SK-N-SH (cell line): Measurements from ENCODE around the gene HAUS3. TPM values are rescaled to one million over a fixed set of nuclear protein-coding genes. Genes with fewer than 3 reads are reported as not detected.

Source experiments
- CTCF ChIA-PET: fragments of 300-600, 350-600 bp; formaldehyde crosslinking; extraction: SDS; loops from one replicate; lab custom pipeline; 2021; lab: Yijun Ruan, JAX
- POLR2A ChIA-PET: fragments of 350-600 bp; sonication (Branson Sonifier 250); formaldehyde crosslinking; extraction: SDS; loops from one replicate; lab custom pipeline; 2020; ENCODE audit warnings: antibody characterized with exemption, inconsistent platforms; lab: Yijun Ruan, JAX
- DNase-seq: peaks from one replicate; pipeline ENCODE4 v3.0.0; 2012
- H2AFZ ChIP-seq: fragments of 200-600 bp; sonication (generic); 2 replicates; pipeline ENCODE4 v1.8.1; 2016; ENCODE audit warnings: antibody characterized with exemption, mild to moderate bottlenecking, low read depth
- H3F3A ChIP-seq: fragments of 200-600 bp; sonication (generic); replicated peaks from 2 replicates; pipeline ENCODE3; 2016; ENCODE audit warnings: antibody characterized with exemption, mild to moderate bottlenecking; ENCODE audit not compliant: insufficient read depth
- H3K27ac ChIP-seq, 2 experiments: fragments of 200-500 bp in 1 of 2; fragments of 200-600 bp in 1 of 2; sonication (Bioruptor generic) in 1 of 2; sonication (generic), shearing (Covaris generic) in 1 of 2; 2 replicates each; pipeline versions ENCODE4 v1.5.1 to v1.6.1; 2014 to 2016; ENCODE audit warnings: low read depth in 2 of 2, inconsistent platforms in 1 of 2, low read length in 1 of 2, mild to moderate bottlenecking in 1 of 2, mixed read lengths in 1 of 2
- H3K27me3 ChIP-seq: fragments of 200-600 bp; sonication (generic), shearing (Covaris generic); 2 replicates; pipeline ENCODE4 v1.6.1; 2016; ENCODE audit warnings: mixed run types; ENCODE audit not compliant: insufficient read depth
- H3K36me3 ChIP-seq, 2 experiments: fragments of 200-500 bp in 1 of 2; fragments of 200-600 bp in 1 of 2; sonication (Bioruptor generic) in 1 of 2; sonication (generic) in 1 of 2; replicated peaks in 1 of 2; 2 replicates each; pipeline versions ENCODE3 to v1.5.1; 2014 to 2016; ENCODE audit warnings: low read length in 1 of 2, mild to moderate bottlenecking in 1 of 2; ENCODE audit not compliant: insufficient read depth in 2 of 2, control insufficient read depth in 1 of 2
- H3K4me1 ChIP-seq, 2 experiments: fragments of 200-500 bp in 1 of 2; fragments of 200-600 bp in 1 of 2; sonication (Bioruptor generic) in 1 of 2; sonication (generic), shearing (Covaris generic) in 1 of 2; 2 replicates each; pipeline versions ENCODE4 v1.5.1 to v1.6.1; 2014 to 2016; ENCODE audit warnings: low read depth in 1 of 2, low read length in 1 of 2, mixed run types in 1 of 2; ENCODE audit not compliant: insufficient read depth in 2 of 2, control insufficient read depth in 1 of 2
- H3K4me2 ChIP-seq: fragments of 200-600 bp; sonication (generic), shearing (Covaris generic); 2 replicates; pipeline ENCODE4 v1.6.1; 2017; ENCODE audit warnings: mixed run types
- H3K4me3 ChIP-seq, 2 experiments: fragments of 200-500 bp in 1 of 2; fragments of 200-600 bp in 1 of 2; sonication (Bioruptor generic) in 1 of 2; sonication (generic), shearing (Covaris generic) in 1 of 2; 2 replicates each; pipeline versions ENCODE4 v1.5.1 to v1.8.1; 2014 to 2016; ENCODE audit warnings: low read depth in 2 of 2, inconsistent platforms in 1 of 2, low read length in 1 of 2, mild to moderate bottlenecking in 1 of 2, mixed read lengths in 1 of 2, moderate library complexity in 1 of 2
- H3K79me2 ChIP-seq: fragments of 200-600 bp; sonication (generic); 2 replicates; pipeline ENCODE4 v1.8.1; 2017; ENCODE audit warnings: mild to moderate bottlenecking; ENCODE audit not compliant: insufficient read depth
- H3K9ac ChIP-seq: fragments of 200-600 bp; sonication (generic); 2 replicates; pipeline ENCODE4 v1.6.1; 2017; ENCODE audit warnings: mixed run types
- H3K9me2 ChIP-seq: fragments of 200-600 bp; sonication (generic); 2 replicates; pipeline ENCODE4 v1.6.1; 2017; ENCODE audit warnings: mixed run types
- H3K9me3 ChIP-seq: fragments of 200-600 bp; sonication (generic); 2 replicates; pipeline ENCODE4 v1.6.1; 2017; ENCODE audit warnings: mixed run types, mild to moderate bottlenecking, moderate library complexity
- H4K20me1 ChIP-seq: fragments of 200-600 bp; sonication (generic); 2 replicates; pipeline ENCODE4 v1.6.1; 2017; ENCODE audit warnings: mild to moderate bottlenecking, mixed run types; ENCODE audit not compliant: insufficient read depth
- CTCF ChIP-seq: fragments of 200-600 bp; sonication (generic); IDR thresholded peaks from 2 replicates; pipeline ENCODE4 v1.6.1; 2017; ENCODE audit warnings: antibody characterized with exemption, mild to moderate bottlenecking, moderate library complexity
- ELF1 ChIP-seq: IDR thresholded peaks from 2 replicates; pipeline ENCODE4 v1.4.0; 2012
- EP300 ChIP-seq, 2 experiments: IDR thresholded peaks; 2 replicates each; pipeline versions ENCODE4 v1.4.0 to v1.6.1; 2012; ENCODE audit warnings: borderline replicate concordance in 1 of 2, low read depth in 1 of 2, low read length in 1 of 2
- FOSL2 ChIP-seq: IDR thresholded peaks from 2 replicates; pipeline ENCODE4 v1.4.0; 2012; ENCODE audit warnings: low read depth, mild to moderate bottlenecking, moderate library complexity, borderline replicate concordance
- FOXJ3 ChIP-seq: sonication (generic); formaldehyde crosslinking; IDR thresholded peaks from 2 replicates; pipeline ENCODE4 v1.5.1; 2020; ENCODE audit warnings: mild to moderate bottlenecking, missing genetic modification reagents
- GATA2 ChIP-seq: sonication (generic); formaldehyde crosslinking; IDR thresholded peaks from 2 replicates; pipeline ENCODE4 v1.5.0; 2020; ENCODE audit warnings: mild to moderate bottlenecking, missing genetic modification reagents
- MXI1 ChIP-seq: IDR thresholded peaks from 2 replicates; pipeline ENCODE4 v1.6.1; 2012; ENCODE audit warnings: mild to moderate bottlenecking, low read depth, low read length, improper control_type of control experiment
- NFIC ChIP-seq: IDR thresholded peaks from 2 replicates; pipeline ENCODE4 v1.4.0; 2012; ENCODE audit warnings: borderline replicate concordance
- NRF1 ChIP-seq: IDR thresholded peaks from 2 replicates; pipeline ENCODE4 v1.6.1; 2012; ENCODE audit warnings: low read depth, mild to moderate bottlenecking, low read length
- RAD21 ChIP-seq: IDR thresholded peaks from 2 replicates; pipeline ENCODE4 v1.6.1; 2012; ENCODE audit warnings: mild to moderate bottlenecking, low read length
- RXRA ChIP-seq: IDR thresholded peaks from 2 replicates; pipeline ENCODE4 v1.4.0; 2012; ENCODE audit warnings: low read depth, mild to moderate bottlenecking, borderline replicate concordance
- SIN3A ChIP-seq: IDR thresholded peaks from 2 replicates; pipeline ENCODE4 v1.6.1; 2012; ENCODE audit warnings: low read depth, mild to moderate bottlenecking, low read length, moderate library complexity, borderline replicate concordance
- SMC3 ChIP-seq: IDR thresholded peaks from 2 replicates; pipeline ENCODE4 v1.6.1; 2012; ENCODE audit warnings: low read depth, low read length, improper control_type of control experiment
- YY1 ChIP-seq: IDR thresholded peaks from 2 replicates; pipeline ENCODE4 v1.4.0; 2012; ENCODE audit warnings: low read depth, mild to moderate bottlenecking
- WGBS: methylation state at CpG from one replicate; pipeline ENCODE4 v1.1.6; 2017; ENCODE audit warnings: low lambda C conversion rate; 5-methylcytosine and 5-hydroxymethylcytosine counted together
- polyA plus RNA-seq, 3 experiments: library from polyadenylated mRNA; depleted of rRNA; stranded (reverse); fragments of >200 nt; gene quantifications; 2 replicates each; pipeline ENCODE4 v1.2.3, GENCODE V29; 2012
- TF ChIP-seq, protein P1 (sequence below): IDR thresholded peaks from 2 replicates; pipeline ENCODE4 v1.4.0; 2012; ENCODE audit warnings: low read depth, borderline replicate concordance
- TF ChIP-seq, protein P2 (sequence below): IDR thresholded peaks from 2 replicates; pipeline ENCODE4 v1.6.1; 2012; ENCODE audit warnings: mild to moderate bottlenecking, low read depth, low read length, moderate library complexity

HAUS3 gene
- polyA plus RNA-seq, 1 of the 3 experiments (the other 2 are of a cell fraction) = 6.3 TPM

DNA sequence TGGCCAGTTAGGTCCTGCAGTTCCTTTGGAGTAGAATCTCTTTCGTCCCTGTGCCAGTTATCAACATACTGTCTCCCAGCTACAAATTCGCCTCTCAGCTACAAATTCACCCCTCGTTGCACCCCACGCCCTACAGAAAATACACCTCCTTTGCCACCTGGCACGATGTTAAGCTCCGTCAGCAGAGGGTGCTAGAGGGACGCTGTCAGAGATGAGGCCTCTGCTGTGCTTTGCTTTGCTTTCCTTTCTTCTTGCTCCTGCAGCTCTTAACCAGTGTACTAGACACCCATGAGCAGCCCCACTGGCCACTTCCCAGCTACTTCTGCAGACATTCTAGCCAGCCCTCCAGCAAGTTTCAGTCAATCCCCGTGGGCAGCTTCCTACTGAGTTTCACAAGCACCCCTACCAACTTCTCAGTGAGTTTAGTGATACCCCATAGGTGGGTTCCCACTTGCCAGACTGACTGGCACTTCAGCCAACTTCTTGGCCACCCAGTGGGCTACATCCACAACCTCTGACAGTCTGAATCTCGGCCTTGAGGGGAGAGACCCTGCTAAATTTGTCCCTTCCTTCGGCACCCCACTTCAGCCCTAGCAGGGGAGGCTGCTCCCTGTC is 21.8 kb downstream of the HAUS3 start:
- Histone ChIP-seq H3K79me2 (no peaks in the 10 kb centered on the region), H3K27me3 (no peaks in the 10 kb centered on the region), H3K27ac (no peak overlapping the region), H3K9ac (no peak overlapping the region), H3K9me2 (no peaks in the 10 kb centered on the region), H3K4me3 (no peak overlapping the region; a peak in 1 of 4 replicates), H3K4me1 (no peaks in the 10 kb centered on the region; a peak in 1 of 4 replicates), H3K4me2 (no peak overlapping the region), H4K20me1 (no peaks in the 10 kb centered on the region), H2AFZ (no peak overlapping the region), H3F3A (no peaks in the 10 kb centered on the region), H3K9me3 (no peaks in the 10 kb centered on the region), H3K36me3 (peaks cover 0 to 4% of the 10 kb centered on the region in 2 experiments)
- TF ChIP-seq RAD21 (peak; percentile 96), CTCF (peak; percentile 90), MXI1 (no peak), SMC3 (peak; percentile 87)
- 21% methylated on average over 10 of the region's 10 CpGs for WGBS
- CTCF ChIA-PET = interaction anchor here (0.6 to 3.6 kb wide), 86 partner anchors 8 to 1198 kb away, joined by 3 to 30 read pairs (median 4); partner anchors contain the start of genes CFAP99, RNF4 and ZFYVE28
- POLR2A ChIA-PET = interaction anchor here (2.2 kb wide), 1 partner anchor 249 kb away, joined by 9 read pairs; the partner anchor contains the start of gene RNF4
- DNase-seq = peak; percentile 63

GRCh38 chr4:2219233-2219760 is 22.6 kb downstream of the HAUS3 start:
- Histone ChIP-seq H3K79me2 (no peaks in the 10 kb centered on the region), H3K4me1 (no peaks in the 10 kb centered on the region; a peak in 1 of 4 replicates), H3K27me3 (no peaks in the 10 kb centered on the region), H3K9ac (no peak overlapping the region), H3K4me2 (no peak overlapping the region), H3K36me3 (peaks cover 0 to 4% of the 10 kb centered on the region in 2 experiments), H3F3A (no peaks in the 10 kb centered on the region), H3K27ac (no peak overlapping the region), H2AFZ (no peak overlapping the region), H3K9me2 (no peaks in the 10 kb centered on the region), H3K9me3 (no peaks in the 10 kb centered on the region), H3K4me3 (no peak overlapping the region), H4K20me1 (no peaks in the 10 kb centered on the region)
- no peak for DNase-seq
- ChIA-PET POLR2A (interaction anchor here (2.2 kb wide), 1 partner anchor 250 kb away, joined by 9 read pairs; the partner anchor contains the start of gene RNF4), CTCF (interaction anchor here (0.5 to 3.6 kb wide), 72 partner anchors 8 to 735 kb away, joined by 3 to 30 read pairs (median 4); partner anchors contain the start of gene RNF4)
- 95% methylated on average over 6 of the region's 6 CpGs for WGBS
- no peak for TF ChIP-seq YY1
- TF ChIP-seq, protein P1, sequence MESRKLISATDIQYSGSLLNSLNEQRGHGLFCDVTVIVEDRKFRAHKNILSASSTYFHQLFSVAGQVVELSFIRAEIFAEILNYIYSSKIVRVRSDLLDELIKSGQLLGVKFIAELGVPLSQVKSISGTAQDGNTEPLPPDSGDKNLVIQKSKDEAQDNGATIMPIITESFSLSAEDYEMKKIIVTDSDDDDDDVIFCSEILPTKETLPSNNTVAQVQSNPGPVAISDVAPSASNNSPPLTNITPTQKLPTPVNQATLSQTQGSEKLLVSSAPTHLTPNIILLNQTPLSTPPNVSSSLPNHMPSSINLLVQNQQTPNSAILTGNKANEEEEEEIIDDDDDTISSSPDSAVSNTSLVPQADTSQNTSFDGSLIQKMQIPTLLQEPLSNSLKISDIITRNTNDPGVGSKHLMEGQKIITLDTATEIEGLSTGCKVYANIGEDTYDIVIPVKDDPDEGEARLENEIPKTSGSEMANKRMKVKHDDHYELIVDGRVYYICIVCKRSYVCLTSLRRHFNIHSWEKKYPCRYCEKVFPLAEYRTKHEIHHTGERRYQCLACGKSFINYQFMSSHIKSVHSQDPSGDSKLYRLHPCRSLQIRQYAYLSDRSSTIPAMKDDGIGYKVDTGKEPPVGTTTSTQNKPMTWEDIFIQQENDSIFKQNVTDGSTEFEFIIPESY = no peak
- no peak for TF ChIP-seq FOXJ3
- no peak for TF ChIP-seq ELF1
- no peak for TF ChIP-seq EP300 (IDR thresholded peaks at IDR 0.05; ENCODE audit: borderline replicate concordance in 1 of 2, low read depth in 1 of 2, low read length in 1 of 2)
- no peak for TF ChIP-seq GATA2 (CRISPR knock-in tag)
- no peak for TF ChIP-seq FOSL2
- TF ChIP-seq, protein P2, sequence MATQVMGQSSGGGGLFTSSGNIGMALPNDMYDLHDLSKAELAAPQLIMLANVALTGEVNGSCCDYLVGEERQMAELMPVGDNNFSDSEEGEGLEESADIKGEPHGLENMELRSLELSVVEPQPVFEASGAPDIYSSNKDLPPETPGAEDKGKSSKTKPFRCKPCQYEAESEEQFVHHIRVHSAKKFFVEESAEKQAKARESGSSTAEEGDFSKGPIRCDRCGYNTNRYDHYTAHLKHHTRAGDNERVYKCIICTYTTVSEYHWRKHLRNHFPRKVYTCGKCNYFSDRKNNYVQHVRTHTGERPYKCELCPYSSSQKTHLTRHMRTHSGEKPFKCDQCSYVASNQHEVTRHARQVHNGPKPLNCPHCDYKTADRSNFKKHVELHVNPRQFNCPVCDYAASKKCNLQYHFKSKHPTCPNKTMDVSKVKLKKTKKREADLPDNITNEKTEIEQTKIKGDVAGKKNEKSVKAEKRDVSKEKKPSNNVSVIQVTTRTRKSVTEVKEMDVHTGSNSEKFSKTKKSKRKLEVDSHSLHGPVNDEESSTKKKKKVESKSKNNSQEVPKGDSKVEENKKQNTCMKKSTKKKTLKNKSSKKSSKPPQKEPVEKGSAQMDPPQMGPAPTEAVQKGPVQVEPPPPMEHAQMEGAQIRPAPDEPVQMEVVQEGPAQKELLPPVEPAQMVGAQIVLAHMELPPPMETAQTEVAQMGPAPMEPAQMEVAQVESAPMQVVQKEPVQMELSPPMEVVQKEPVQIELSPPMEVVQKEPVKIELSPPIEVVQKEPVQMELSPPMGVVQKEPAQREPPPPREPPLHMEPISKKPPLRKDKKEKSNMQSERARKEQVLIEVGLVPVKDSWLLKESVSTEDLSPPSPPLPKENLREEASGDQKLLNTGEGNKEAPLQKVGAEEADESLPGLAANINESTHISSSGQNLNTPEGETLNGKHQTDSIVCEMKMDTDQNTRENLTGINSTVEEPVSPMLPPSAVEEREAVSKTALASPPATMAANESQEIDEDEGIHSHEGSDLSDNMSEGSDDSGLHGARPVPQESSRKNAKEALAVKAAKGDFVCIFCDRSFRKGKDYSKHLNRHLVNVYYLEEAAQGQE = no peak
- no peak for TF ChIP-seq NFIC
- no peak for TF ChIP-seq NRF1
- no peak for TF ChIP-seq MXI1
- TF ChIP-seq SIN3A = no peak
- no peak for TF ChIP-seq RXRA
- TF ChIP-seq CTCF = no peak
